NT2/D1 (cell line): Measurements from ENCODE around the gene MAP3K19.

ENCODE experiments used
- YY1 ChIP-seq: IDR thresholded peaks from 2 replicates; pipeline ENCODE4 v1.6.1; 2011; ENCODE audit not compliant: insufficient read length, insufficient read depth
- ZNF274 ChIP-seq: IDR thresholded peaks from 2 replicates; pipeline ENCODE4 v1.6.1; 2011; ENCODE audit warnings: mild to moderate bottlenecking, low read depth, low read length

GRCh38 chr2:134976074-134976702 is 71.1 kb downstream of the MAP3K19 start:
- TF ChIP-seq YY1 (no peak), ZNF274 (no peak)
